ENCODE results near the gene ZNF548. TPM values are rescaled to one million over a fixed set of nuclear protein-coding genes. Genes with fewer than 3 reads are reported as not detected.

Gene ZNF548
- total RNA-seq = 26.1 TPM
- polyA plus RNA-seq (ENCODE audit: insufficient read depth, low read depth, low replicate concordance) = 4.7 TPM
- long read RNA-seq, donor 1, partial matches to known transcripts = 0 of 4 reads
- long read RNA-seq, donor 1, other reads (novel, unspliced or antisense) = 0 of 4 reads
- long read RNA-seq, donor 2, partial matches to known transcripts = 0 of 4 reads
- long read RNA-seq, donor 2, other reads (novel, unspliced or antisense) = 0 of 4 reads
- long read RNA-seq, donor 3, partial matches to known transcripts = 0 of 1 reads
- long read RNA-seq, donor 3, other reads (novel, unspliced or antisense) = 0 of 1 reads
- long read RNA-seq, donor 4, transcript ZNF548-201 (4 exons, 2,115 nt) = major isoform, 6 of 7 reads
- long read RNA-seq, donor 4, partial matches to known transcripts = 0 of 7 reads
- long read RNA-seq, donor 4, other reads (novel, unspliced or antisense) = 0 of 7 reads
- long read RNA-seq, donor 5 = 0 reads
- long read RNA-seq, donor 6, partial matches to known transcripts = 0 of 2 reads
- long read RNA-seq, donor 6, other reads (novel, unspliced or antisense) = 0 of 2 reads
- long read RNA-seq, donor 7, transcript ZNF548-201 (4 exons, 2,115 nt) = major isoform, 7 of 7 reads
- long read RNA-seq, donor 7, partial matches to known transcripts = 0 of 7 reads
- long read RNA-seq, donor 7, other reads (novel, unspliced or antisense) = 0 of 7 reads
- long read RNA-seq, donor 8, partial matches to known transcripts = 0 of 4 reads
- long read RNA-seq, donor 8, other reads (novel, unspliced or antisense) = 0 of 4 reads
- long read RNA-seq, donor 9 = 0 reads
- long read RNA-seq, donor 10, partial matches to known transcripts = 0 of 4 reads
- long read RNA-seq, donor 10, other reads (novel, unspliced or antisense) = 0 of 4 reads

DNA sequence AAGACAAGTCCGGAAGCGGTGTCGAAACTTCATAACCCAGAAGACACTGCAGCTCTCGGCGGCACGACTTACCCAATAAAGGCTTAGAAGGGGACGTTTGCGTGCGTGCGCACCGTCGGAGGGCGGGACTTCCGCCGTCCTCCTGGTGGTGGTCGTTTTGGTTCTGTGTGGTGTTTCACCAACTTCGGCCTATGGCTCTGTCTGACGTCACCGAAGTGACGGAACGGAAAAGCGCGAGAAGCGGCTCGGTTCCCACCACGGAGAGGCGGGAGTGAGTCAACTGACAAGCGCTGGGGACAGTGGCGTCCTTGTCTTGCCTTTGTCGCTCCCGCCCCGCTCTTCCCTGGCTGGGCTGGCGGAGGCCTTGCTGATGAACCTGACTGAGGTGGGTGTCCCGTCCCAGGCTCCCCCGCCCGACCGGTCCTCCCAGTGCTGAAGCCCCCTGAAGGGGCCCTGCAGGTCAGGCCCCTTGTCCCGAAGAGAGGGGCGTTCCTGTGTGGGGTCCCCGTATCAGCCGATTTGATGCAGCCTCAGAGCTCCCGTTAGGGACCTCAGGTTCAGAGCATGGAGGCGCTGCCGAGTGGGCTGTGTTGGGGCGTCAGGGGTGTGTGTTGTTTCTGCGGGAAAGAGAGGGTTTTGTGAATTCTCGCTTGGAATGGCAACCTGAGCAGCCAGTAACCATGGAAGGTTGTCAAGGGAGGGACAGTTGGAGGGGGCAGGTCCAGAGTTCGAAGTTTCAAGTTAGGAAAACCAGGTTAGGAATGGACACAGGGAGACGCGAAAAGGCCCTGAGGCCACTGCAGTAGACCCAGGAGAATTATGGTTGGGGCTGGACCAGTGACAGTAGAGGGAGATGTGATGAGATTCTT is at the start of gene ZNF548:
ZNF548 (plus strand) TSS at position 125 of the 869 bp plus-strand sequence; CDS start at position 371, 246 bp downstream.
- Histone ChIP-seq H3K9me3 (ENCODE audit: control insufficient read depth in 2 of 3, insufficient read depth in 1 of 3, low read length in 3 of 3) (no peaks in the 10 kb centered on the region), H3K27me3 (ENCODE audit: control insufficient read depth, insufficient read depth, low read length) (no peaks in the 10 kb centered on the region), H3K4me3 (ENCODE audit: low read length in 3 of 3) (peak within 1 kb of the TSS; percentile 84 to 97 (median 89)), H3K36me3 (ENCODE audit: control insufficient read depth in 2 of 3, insufficient read depth in 3 of 3, low read length in 3 of 3) (peaks cover 0 to 7% (median 5%) of the 10 kb centered on the region in 3 donors), H3K4me1 (ENCODE audit: control insufficient read depth in 2 of 3, insufficient read depth in 2 of 3, low read depth in 1 of 3, low read length in 3 of 3) (peaks cover 0 to 10% (median 0%) of the 10 kb centered on the region in 3 donors), H3K27ac (ENCODE audit: low read depth in 2 of 2, low read length in 2 of 2) (peak within 1 kb of the TSS; percentile 89 to 95), H3K9ac (ENCODE audit: low read length in 3 of 3) (peak within 1 kb of the TSS; percentile 77 to 97 (median 91))
- DNase-seq (peak; percentile 98 to 99 (median 99)), FAIRE-seq (peak; percentile 95)
- TF ChIP-seq, protein P1, sequence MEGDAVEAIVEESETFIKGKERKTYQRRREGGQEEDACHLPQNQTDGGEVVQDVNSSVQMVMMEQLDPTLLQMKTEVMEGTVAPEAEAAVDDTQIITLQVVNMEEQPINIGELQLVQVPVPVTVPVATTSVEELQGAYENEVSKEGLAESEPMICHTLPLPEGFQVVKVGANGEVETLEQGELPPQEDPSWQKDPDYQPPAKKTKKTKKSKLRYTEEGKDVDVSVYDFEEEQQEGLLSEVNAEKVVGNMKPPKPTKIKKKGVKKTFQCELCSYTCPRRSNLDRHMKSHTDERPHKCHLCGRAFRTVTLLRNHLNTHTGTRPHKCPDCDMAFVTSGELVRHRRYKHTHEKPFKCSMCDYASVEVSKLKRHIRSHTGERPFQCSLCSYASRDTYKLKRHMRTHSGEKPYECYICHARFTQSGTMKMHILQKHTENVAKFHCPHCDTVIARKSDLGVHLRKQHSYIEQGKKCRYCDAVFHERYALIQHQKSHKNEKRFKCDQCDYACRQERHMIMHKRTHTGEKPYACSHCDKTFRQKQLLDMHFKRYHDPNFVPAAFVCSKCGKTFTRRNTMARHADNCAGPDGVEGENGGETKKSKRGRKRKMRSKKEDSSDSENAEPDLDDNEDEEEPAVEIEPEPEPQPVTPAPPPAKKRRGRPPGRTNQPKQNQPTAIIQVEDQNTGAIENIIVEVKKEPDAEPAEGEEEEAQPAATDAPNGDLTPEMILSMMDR (IDR thresholded peaks at IDR 0.05; ENCODE audit: borderline replicate concordance, extremely low read depth, insufficient read depth) = peak; percentile 9
- intact Hi-C loops (cut with DNase I) = no loop called here

DNA sequence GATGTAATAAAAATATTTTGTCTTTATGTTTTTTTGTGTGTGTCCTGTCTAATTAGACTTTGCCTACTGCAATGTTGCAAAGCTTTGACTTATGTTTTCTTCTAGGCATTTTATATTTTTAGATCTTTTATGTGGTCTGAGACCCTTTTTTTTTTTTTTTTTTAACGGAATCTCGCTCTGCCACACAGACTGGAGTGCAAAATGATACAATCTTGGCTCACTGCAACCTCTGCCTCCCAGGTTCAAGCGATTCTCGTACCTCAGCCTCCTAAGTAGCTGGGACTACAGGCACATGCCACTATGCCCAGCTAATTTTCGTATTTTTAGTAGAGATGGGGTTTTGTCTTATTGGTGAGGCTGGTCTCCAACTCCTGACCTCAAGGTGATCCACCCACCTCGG is 47.1 kb upstream of the ZNF548 start:
- intact Hi-C loops (cut with DNase I) = no loop called here
- DNase-seq = no peak
- no peak overlapping the region for H3K9ac ChIP-seq (ENCODE audit: low read length in 3 of 3)

DNA sequence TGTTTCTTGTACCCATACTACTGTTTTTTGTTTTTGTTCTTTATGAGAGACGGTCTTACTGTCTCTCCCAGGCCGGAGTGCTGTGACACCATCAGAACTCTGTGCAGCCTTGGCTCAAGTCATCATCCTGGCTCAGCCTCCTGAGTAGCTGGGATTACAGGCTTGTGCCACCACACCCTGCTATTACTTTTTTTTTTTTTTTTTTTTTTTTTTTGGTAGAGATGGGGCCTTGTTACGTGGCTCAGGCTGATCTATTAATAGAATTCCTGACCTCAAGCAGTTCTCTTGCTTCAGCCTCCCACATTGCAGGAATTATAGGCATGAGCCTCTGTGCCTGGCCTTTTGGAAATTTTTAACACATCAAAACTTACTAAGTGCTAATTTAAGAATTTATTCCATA is 41.5 kb upstream of the ZNF548 start:
- Histone ChIP-seq H3K27ac (ENCODE audit: low read depth in 2 of 2, low read length in 2 of 2) (no peak overlapping the region), H3K4me1 (ENCODE audit: control insufficient read depth in 2 of 3, insufficient read depth in 2 of 3, low read depth in 1 of 3, low read length in 3 of 3) (peaks cover 3 to 14% (median 10%) of the 10 kb centered on the region in 3 donors), H3K36me3 (ENCODE audit: control insufficient read depth in 2 of 3, insufficient read depth in 3 of 3, low read length in 3 of 3) (peaks cover 0 to under 1% (median under 1%) of the 10 kb centered on the region in 3 donors), H3K9ac (ENCODE audit: low read length in 3 of 3) (no peak overlapping the region), H3K4me3 (ENCODE audit: low read length in 3 of 3) (no peak overlapping the region), H3K9me3 (ENCODE audit: control insufficient read depth in 2 of 3, insufficient read depth in 1 of 3, low read length in 3 of 3) (no peaks in the 10 kb centered on the region), H3K27me3 (ENCODE audit: control insufficient read depth, insufficient read depth, low read length) (no peaks in the 10 kb centered on the region)
- DNase-seq (no peak), FAIRE-seq (no peak)
- TF ChIP-seq, protein P1 (IDR thresholded peaks at IDR 0.05; ENCODE audit: borderline replicate concordance, extremely low read depth, insufficient read depth) = no peak
- intact Hi-C loops (cut with DNase I) = no loop called here

More for the DNA sequence above, 47.1 kb upstream of the ZNF548 start:
- TF ChIP-seq, protein P1 (IDR thresholded peaks at IDR 0.05; ENCODE audit: borderline replicate concordance, extremely low read depth, insufficient read depth) = no peak
- FAIRE-seq = no peak
- Histone ChIP-seq H3K27ac (ENCODE audit: low read depth in 2 of 2, low read length in 2 of 2) (no peak overlapping the region), H3K4me1 (ENCODE audit: control insufficient read depth in 2 of 3, insufficient read depth in 2 of 3, low read depth in 1 of 3, low read length in 3 of 3) (no peaks in the 10 kb centered on the region), H3K36me3 (ENCODE audit: control insufficient read depth in 2 of 3, insufficient read depth in 3 of 3, low read length in 3 of 3) (no peaks in the 10 kb centered on the region), H3K9me3 (ENCODE audit: control insufficient read depth in 2 of 3, insufficient read depth in 1 of 3, low read length in 3 of 3) (no peaks in the 10 kb centered on the region), H3K4me3 (ENCODE audit: low read length in 3 of 3) (no peak overlapping the region), H3K27me3 (ENCODE audit: control insufficient read depth, insufficient read depth, low read length) (no peaks in the 10 kb centered on the region)
